Endothelial cell of umbilical vein (primary cell): ENCODE results near the gene CPD. TPM values are rescaled to one million over a fixed set of nuclear protein-coding genes. Genes with fewer than 3 reads are reported as not detected.

ENCODE experiments used
- BruUV-seq: library from RNA; stranded (reverse); fragments of 400-500 nt; replicated peaks from 2 replicates; lab custom pipeline; 2021; lab: Mats Ljungman, UMichigan
- CTCF ChIA-PET: fragments of 300-600, 350-600 bp; sonication (Branson Sonifier 250); formaldehyde crosslinking; loops from one replicate; lab custom pipeline; 2021; ENCODE audit warnings: antibody characterized with exemption, inconsistent platforms; lab: Charles Lee
- POLR2A ChIA-PET: fragments of 300-600, 350-600 bp; sonication (Branson Sonifier 250); formaldehyde crosslinking; loops from one replicate; lab custom pipeline; 2021; ENCODE audit warnings: antibody characterized with exemption, inconsistent platforms; lab: Charles Lee
- DNase-seq: peaks from one replicate; pipeline ENCODE4 v3.0.0-alpha.2; 2011; ENCODE audit warnings: low read depth, low spot score
- FAIRE-seq: peaks from 2 replicates; lab custom pipeline; 2011; peaks lifted over from hg19 to GRCh38; lab: Jason Lieb, UNC
- H2AFZ ChIP-seq: 2 replicates; pipeline ENCODE4 v1.6.0; 2012; ENCODE audit warnings: low read depth, low read length, control low read depth, inconsistent platforms
- H3K27ac ChIP-seq: 2 replicates; pipeline ENCODE4 v1.5.1; 2011; ENCODE audit warnings: low read depth, mild to moderate bottlenecking, control low read depth, low read length, moderate library complexity; ENCODE audit not compliant: insufficient read depth
- H3K27me3 ChIP-seq, 2 experiments: 2 replicates each; pipeline versions ENCODE4 v1.6.0 to v1.6.1; 2011; ENCODE audit warnings: low read length in 2 of 2, mixed read lengths in 1 of 2; ENCODE audit not compliant: control insufficient read depth in 2 of 2, insufficient read depth in 2 of 2
- H3K36me3 ChIP-seq, 2 experiments: 2 replicates in 1 of 2; 3 replicates in 1 of 2; pipeline ENCODE4 v1.5.1; 2011; ENCODE audit warnings: low read length in 2 of 2, mild to moderate bottlenecking in 1 of 2, moderate library complexity in 1 of 2; ENCODE audit not compliant: control insufficient read depth in 2 of 2, insufficient read depth in 2 of 2; ENCODE audit errors: extremely low read depth in 1 of 2
- H3K4me1 ChIP-seq: 3 replicates; pipeline ENCODE4 v1.5.1; 2011; ENCODE audit warnings: mild to moderate bottlenecking, low read length; ENCODE audit not compliant: control insufficient read depth, insufficient read depth; ENCODE audit errors: extremely low read depth
- H3K4me2 ChIP-seq: 2 replicates; pipeline ENCODE4 v1.6.1; 2011; ENCODE audit warnings: low read length, control low read depth, mixed read lengths; ENCODE audit not compliant: insufficient read depth
- H3K4me3 ChIP-seq, 3 experiments: fragments of 200-600 bp in 1 of 3; sonication (generic), shearing (Covaris generic) in 1 of 3; replicated peaks in 1 of 3; 2 replicates each; pipeline ENCODE4 v1.5.1; 2011 to 2016; ENCODE audit warnings: control low read depth in 3 of 3, low read length in 3 of 3, mild to moderate bottlenecking in 2 of 3, inconsistent platforms in 1 of 3, low read depth in 1 of 3, moderate library complexity in 1 of 3; ENCODE audit not compliant: insufficient read depth in 1 of 3
- H3K79me2 ChIP-seq: 2 replicates; pipeline ENCODE4 v1.6.0; 2012; ENCODE audit warnings: low read length, inconsistent platforms; ENCODE audit not compliant: control insufficient read depth, insufficient read depth
- H3K9ac ChIP-seq: replicated peaks from 2 replicates; pipeline ENCODE3; 2011; ENCODE audit warnings: low read length, control low read depth; ENCODE audit not compliant: insufficient read depth; ENCODE audit errors: extremely low read depth
- H3K9me1 ChIP-seq: replicated peaks from 3 replicates; pipeline ENCODE4 v1.6.0; 2011; ENCODE audit warnings: mild to moderate bottlenecking, low read length; ENCODE audit not compliant: control insufficient read depth, insufficient read depth; ENCODE audit errors: extremely low read depth
- H3K9me3 ChIP-seq: replicated peaks from 2 replicates; pipeline ENCODE4 v1.5.1; 2012; ENCODE audit warnings: low read length, inconsistent platforms; ENCODE audit not compliant: control insufficient read depth, insufficient read depth
- H4K20me1 ChIP-seq: replicated peaks from 2 replicates; pipeline ENCODE3; 2011; ENCODE audit warnings: mild to moderate bottlenecking, low read length; ENCODE audit not compliant: control insufficient read depth, insufficient read depth; ENCODE audit errors: extremely low read depth
- CTCF ChIP-seq, 2 donors: IDR thresholded peaks; 1 replicate in 1 of 2; 2 replicates in 1 of 2; pipeline ENCODE4 v1.5.1; 2011; ENCODE audit warnings: low read length in 2 of 2, mild to moderate bottlenecking in 2 of 2, moderate library complexity in 2 of 2, control low read depth in 1 of 2, inconsistent platforms in 1 of 2, low read depth in 1 of 2; ENCODE audit not compliant: insufficient read depth in 1 of 2; ENCODE audit errors: extremely low read depth in 1 of 2
- EZH2 ChIP-seq: IDR thresholded peaks from 2 replicates; pipeline ENCODE4 v1.6.1; 2012; ENCODE audit warnings: borderline replicate concordance, low read depth, mild to moderate bottlenecking, moderate library complexity, low read length, inconsistent platforms; ENCODE audit not compliant: severe bottlenecking
- FOS ChIP-seq: IDR thresholded peaks from 2 replicates; pipeline ENCODE4 v1.6.1; 2011; ENCODE audit warnings: mild to moderate bottlenecking, low read length, moderate library complexity, borderline replicate concordance; ENCODE audit not compliant: insufficient read depth
- GATA2 ChIP-seq: IDR thresholded peaks from 2 replicates; pipeline ENCODE4 v1.7.0; 2011; ENCODE audit warnings: low read depth, mild to moderate bottlenecking, moderate library complexity, mixed read lengths, low read length; ENCODE audit not compliant: insufficient read length, insufficient read depth
- JUN ChIP-seq: IDR thresholded peaks from 2 replicates; pipeline ENCODE4 v1.6.1; 2011; ENCODE audit warnings: borderline replicate concordance, low read depth; ENCODE audit not compliant: insufficient read length, insufficient read depth
- MAX ChIP-seq: IDR thresholded peaks from 2 replicates; pipeline ENCODE4 v1.6.1; 2011; ENCODE audit not compliant: insufficient read depth, insufficient read length
- MYC ChIP-seq: IDR thresholded peaks from one replicate; pipeline ENCODE4 v1.6.1; 2011; ENCODE audit warnings: mild to moderate bottlenecking, low read depth, low read length
- POLR2A ChIP-seq: IDR thresholded peaks from 2 replicates; pipeline ENCODE4 v1.6.1; 2012; ENCODE audit warnings: low read depth, mild to moderate bottlenecking, control low read depth, low read length
- POLR2AphosphoS5 ChIP-seq: IDR thresholded peaks from 2 replicates; pipeline ENCODE4 v1.6.1; 2012; ENCODE audit warnings: low read depth, mild to moderate bottlenecking, control low read depth, low read length, moderate library complexity; ENCODE audit not compliant: insufficient read depth
- dilution Hi-C: fragments of 300-500 bp; cut with MboI; formaldehyde crosslinking; loops from one replicate; pipeline ENCODE4 v1.15.0; 2019; ENCODE audit warnings: low sequenced_read_pairs; ENCODE audit not compliant: extremely low pct_ligation_motif_present
- intact Hi-C: fragments of 100-400 bp; cut with micrococcal nuclease; formaldehyde crosslinking; loops from one replicate; pipeline ENCODE4 v1.10.0; 2022
- polyA plus RNA-seq, 4 experiments: library from polyadenylated mRNA; depleted of rRNA in 3 of 4; stranded (reverse) in 3 of 4; unstranded in 1 of 4; fragments of >200 nt; gene quantifications; 2 replicates each; pipeline versions ENCODE4 v1.2.1 to v1.2.3, GENCODE V29; 2011 to 2012; ENCODE audit warnings: missing spikeins in 1 of 4
- total RNA-seq: library from RNA; stranded (reverse); gene quantifications from 2 replicates; pipeline ENCODE4 v1.2.3, GENCODE V29; 2021

Gene CPD
- total and polyA plus RNA-seq, 2 donors (not counting 3 experiments of a cell fraction or from before 2014, with no cell fraction given): 18.3 to 63.6 TPM

- no peak overlapping the region for H3K27ac ChIP-seq
- no peak overlapping the region for H3K4me3 ChIP-seq
- H3K4me2 ChIP-seq: no peak overlapping the region
- no TSS peak for BruUV-seq
- DNase-seq (no peak), FAIRE-seq (no peak)
- H3K36me3 ChIP-seq: peaks cover 5 to 12% of the 10 kb centered on the region in 2 experiments
- TF ChIP-seq EZH2 (no peak), POLR2AphosphoS5 (no peak), POLR2A (no peak), FOS (no peak), JUN (no peak), GATA2 (no peak)
- ChIA-PET POLR2A (no interaction called here), CTCF (interaction anchor here (2.3 kb wide), 1 partner anchor 41 kb away, joined by 7 read pairs; the partner anchor contains the start of gene GOSR1)
- no peak overlapping the region for H3K9ac ChIP-seq
- no peaks in the 10 kb centered on the region for H3K9me3 ChIP-seq
- dilution Hi-C loops: no loop called here
- no peak overlapping the region for H2AFZ ChIP-seq
- no peaks in the 10 kb centered on the region for H3K79me2 ChIP-seq
- no peaks in the 10 kb centered on the region for H4K20me1 ChIP-seq
- peaks cover 12% of the 10 kb centered on the region for H3K4me1 ChIP-seq
- H3K27me3 ChIP-seq: no peaks in the 10 kb centered on the region
- intact Hi-C loops: loop anchor here (10.0 kb wide), 1 partner anchor 177 kb away; no protein-coding TSS in a partner anchor
- no peaks in the 10 kb centered on the region for H3K9me1 ChIP-seq
Measured at GRCh38 chr17:30517786-30518185, 139.1 kb downstream of the CPD start.

GRCh38 chr17:30519166-30519565 is 140.4 kb downstream of the CPD start:
- CTCF ChIA-PET: interaction anchor here (0.9 to 2.3 kb wide), 2 partner anchors 10 to 42 kb away, joined by 4 to 7 read pairs; partner anchors contain the start of gene GOSR1
- H4K20me1 ChIP-seq: no peaks in the 10 kb centered on the region
- H3K27ac ChIP-seq: peak overlapping the region; percentile 58
- intact Hi-C loops: loop anchor here (10.0 kb wide), 1 partner anchor 176 kb away; no protein-coding TSS in a partner anchor
- H3K9ac ChIP-seq: peak overlapping the region; percentile 74
- POLR2A ChIA-PET: no interaction called here
- H3K36me3 ChIP-seq: peaks cover 5 to 10% of the 10 kb centered on the region in 2 experiments
- H3K9me1 ChIP-seq: no peaks in the 10 kb centered on the region
- H3K27me3 ChIP-seq: no peaks in the 10 kb centered on the region
- no peaks in the 10 kb centered on the region for H3K9me3 ChIP-seq
- no TSS peak for BruUV-seq
- FAIRE-seq: no peak
- no peak for TF ChIP-seq GATA2
- no peak for TF ChIP-seq CTCF (IDR thresholded peaks at IDR 0.05; ENCODE audit: extremely low read depth in 1 of 2, insufficient read depth in 1 of 2, low read depth in 1 of 2, low read length in 2 of 2)
- no peak for TF ChIP-seq JUN
- TF ChIP-seq POLR2AphosphoS5: no peak
- no peak for TF ChIP-seq POLR2A
- TF ChIP-seq MAX: no peak
- TF ChIP-seq FOS: no peak
- no peak for TF ChIP-seq EZH2
- no peak for TF ChIP-seq MYC
- no peak overlapping the region for H3K4me3 ChIP-seq
- peak overlapping the region; percentile 66 for H3K4me2 ChIP-seq
- no peak for DNase-seq
- H3K4me1 ChIP-seq: peaks cover 12% of the 10 kb centered on the region
- dilution Hi-C loops: no loop called here
- H2AFZ ChIP-seq: no peak overlapping the region
- H3K79me2 ChIP-seq: no peaks in the 10 kb centered on the region
